Stimulated activated CD4-positive, alpha-beta T cell treated with anti-CD3 and anti-CD28 coated beads, Interleukin-2, amount 100 ng/mL, for 48 hours (primary cell): ENCODE measurements around the gene ABCC8.

Experiments
- DNase-seq, 2 donors: peaks; one replicate each; pipeline ENCODE4 v3.0.0-alpha.2; 2020

ABCC8 gene

DNA sequence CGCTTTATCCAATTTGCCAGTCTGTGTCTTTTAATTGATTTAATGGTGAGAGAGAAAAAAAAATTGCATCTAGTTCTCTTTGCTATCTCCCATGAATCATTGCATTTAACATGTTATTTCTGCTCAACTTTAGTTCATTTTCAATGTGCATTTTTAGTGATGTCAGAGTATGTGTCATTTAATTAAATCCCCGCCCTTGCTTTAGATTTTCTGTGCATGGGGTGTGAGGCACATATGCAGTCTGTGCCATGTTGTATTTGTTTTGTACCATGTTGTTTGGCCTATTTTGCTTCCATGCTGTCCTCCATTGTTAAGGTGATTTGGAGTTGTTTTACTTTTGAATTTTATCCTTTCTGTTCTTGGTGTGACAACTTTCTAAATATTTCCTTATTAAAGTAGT is 133.4 kb downstream of the ABCC8 start:
- no peak for DNase-seq
